ENCODE measurements around the gene NRG4.

Gene NRG4

GRCh38 chr15:76035593-76035992 lies 23.4 kb upstream of the NRG4 start:
- TF ChIP-seq POLR2AphosphoS5 (IDR thresholded peaks at IDR 0.05; ENCODE audit: low read depth, low read length) (no peak), SIN3A (IDR thresholded peaks at IDR 0.05; ENCODE audit: borderline replicate concordance, insufficient read depth, low read length) (no peak), TAF1 (IDR thresholded peaks at IDR 0.05; ENCODE audit: borderline replicate concordance, insufficient read depth, low read length) (no peak), REST (IDR thresholded peaks at IDR 0.05; ENCODE audit: insufficient read depth in 1 of 2, low read depth in 2 of 2, low read length in 2 of 2) (no peak), FOXP2 (optimal IDR thresholded peaks at IDR 0.05; ENCODE audit: borderline replicate concordance, extremely low read depth, extremely low read length, insufficient read depth) (no peak)

- no peak for TF ChIP-seq FOXP2 (optimal IDR thresholded peaks at IDR 0.05; ENCODE audit: borderline replicate concordance, extremely low read depth, extremely low read length, insufficient read depth)
- TF ChIP-seq SIN3A (IDR thresholded peaks at IDR 0.05; ENCODE audit: borderline replicate concordance, insufficient read depth, low read length) = no peak
- TF ChIP-seq REST (IDR thresholded peaks at IDR 0.05; ENCODE audit: insufficient read depth in 1 of 2, low read depth in 2 of 2, low read length in 2 of 2) = no peak
- no peak for TF ChIP-seq POLR2AphosphoS5 (IDR thresholded peaks at IDR 0.05; ENCODE audit: low read depth, low read length)
- no peak for TF ChIP-seq TAF1 (IDR thresholded peaks at IDR 0.05; ENCODE audit: borderline replicate concordance, insufficient read depth, low read length)
Observed at GRCh38 chr15:76034111-76034510, 21.9 kb upstream of the NRG4 start.

GRCh38 chr15:76033438-76033837 lies 21.2 kb upstream of the NRG4 start:
- TF ChIP-seq POLR2AphosphoS5 (IDR thresholded peaks at IDR 0.05; ENCODE audit: low read depth, low read length) (no peak), TAF1 (IDR thresholded peaks at IDR 0.05; ENCODE audit: borderline replicate concordance, insufficient read depth, low read length) (no peak), SIN3A (IDR thresholded peaks at IDR 0.05; ENCODE audit: borderline replicate concordance, insufficient read depth, low read length) (no peak), REST (IDR thresholded peaks at IDR 0.05; ENCODE audit: insufficient read depth in 1 of 2, low read depth in 2 of 2, low read length in 2 of 2) (no peak), FOXP2 (optimal IDR thresholded peaks at IDR 0.05; ENCODE audit: borderline replicate concordance, extremely low read depth, extremely low read length, insufficient read depth) (no peak)

GRCh38 chr15:76032046-76032445 lies 19.8 kb upstream of the NRG4 start:
- no peak for TF ChIP-seq FOXP2 (optimal IDR thresholded peaks at IDR 0.05; ENCODE audit: borderline replicate concordance, extremely low read depth, extremely low read length, insufficient read depth)
- no peak for TF ChIP-seq REST (IDR thresholded peaks at IDR 0.05; ENCODE audit: insufficient read depth in 1 of 2, low read depth in 2 of 2, low read length in 2 of 2)
- TF ChIP-seq TAF1 (IDR thresholded peaks at IDR 0.05; ENCODE audit: borderline replicate concordance, insufficient read depth, low read length) = no peak
- TF ChIP-seq POLR2AphosphoS5 (IDR thresholded peaks at IDR 0.05; ENCODE audit: low read depth, low read length) = no peak
- no peak for TF ChIP-seq SIN3A (IDR thresholded peaks at IDR 0.05; ENCODE audit: borderline replicate concordance, insufficient read depth, low read length)

Measured in PFSK-1 (cell line).